ENCODE data around the gene ALK.

The ALK gene

GRCh38 chr2:29224693-29225551 is 696.5 kb downstream of the ALK start:
- DNase-seq (ENCODE audit: low read depth in 2 of 2), result no peak

GRCh38 chr2:29223851-29224692 is 697.3 kb downstream of the ALK start:
- DNase-seq (ENCODE audit: low read depth in 2 of 2), result no peak

- DNase-seq (ENCODE audit: low read depth in 2 of 2), result no peak
These were observed 698.1 kb downstream of the ALK start for GRCh38 chr2:29223257-29223656.

- DNase-seq (ENCODE audit: low read depth in 2 of 2), result no peak
These were observed 698.8 kb downstream of the ALK start for GRCh38 chr2:29222381-29223179.

GRCh38 chr2:29220506-29221270 is 700.7 kb downstream of the ALK start:
- DNase-seq (ENCODE audit: low read depth in 2 of 2), result no peak

- no peak for DNase-seq (ENCODE audit: low read depth in 2 of 2)
These were observed 702.0 kb downstream of the ALK start for GRCh38 chr2:29219374-29219773.

GRCh38 chr2:29218550-29219125 is 702.7 kb downstream of the ALK start:
- no peak for DNase-seq (ENCODE audit: low read depth in 2 of 2)

- no peak for DNase-seq (ENCODE audit: low read depth in 2 of 2)
These were observed 703.3 kb downstream of the ALK start for GRCh38 chr2:29218071-29218470.

GRCh38 chr2:29216609-29216909 is 704.8 kb downstream of the ALK start:
- DNase-seq (ENCODE audit: low read depth in 2 of 2), result no peak

GRCh38 chr2:29215739-29216608 is 705.4 kb downstream of the ALK start:
- DNase-seq (ENCODE audit: low read depth in 2 of 2), result no peak

- DNase-seq (ENCODE audit: low read depth in 2 of 2), result no peak
These were observed 706.3 kb downstream of the ALK start for GRCh38 chr2:29215073-29215472.

GRCh38 chr2:29213888-29214291 is 707.5 kb downstream of the ALK start:
- DNase-seq (ENCODE audit: low read depth in 2 of 2), result no peak

GRCh38 chr2:29212009-29212408 is 709.4 kb downstream of the ALK start:
- no peak for DNase-seq (ENCODE audit: low read depth in 2 of 2)

GRCh38 chr2:29209551-29209950 is 711.8 kb downstream of the ALK start:
- DNase-seq (ENCODE audit: low read depth in 2 of 2), result no peak

- no peak for DNase-seq (ENCODE audit: low read depth in 2 of 2)
These were observed 713.8 kb downstream of the ALK start for GRCh38 chr2:29207352-29208148.

- no peak for DNase-seq (ENCODE audit: low read depth in 2 of 2)
These were observed 714.4 kb downstream of the ALK start for GRCh38 chr2:29206941-29207340.

GRCh38 chr2:29202819-29203495 is 718.4 kb downstream of the ALK start:
- no peak for DNase-seq (ENCODE audit: low read depth in 2 of 2)

GRCh38 chr2:29201979-29202378 is 719.4 kb downstream of the ALK start:
- no peak for DNase-seq (ENCODE audit: low read depth in 2 of 2)

Data from stimulated activated CD4-positive, alpha-beta T cell treated with anti-CD3 and anti-CD28 coated beads, Interleukin-12 subunit alpha, Interleukin-12 subunit beta, amount 100 ng/mL, for 24 hours (primary cell).